ENCODE data around the gene NTN4. TPM values are rescaled to one million over a fixed set of nuclear protein-coding genes. Genes with fewer than 3 reads are reported as not detected.
A peak's percentile ranks its signal among the peaks of the same experiment; 100 is the strongest.

Gene NTN4
- polyA plus RNA-seq, 1 donor (not counting 4 experiments of a cell fraction or from before 2014, with no cell fraction given) = 8.3 TPM

- FAIRE-seq (no peak), DNase-seq (ENCODE audit: low read depth, low spot score) (no peak)
- H3K9me1 ChIP-seq (ENCODE audit: control insufficient read depth, extremely low read depth, insufficient read depth, low read length) = no peaks in the 10 kb centered on the region
- TF ChIP-seq EZH2 (IDR thresholded peaks at IDR 0.05; ENCODE audit: low read length) (no peak), CTCF (optimal IDR thresholded peaks at IDR 0.05 in 1 of 3, IDR thresholded peaks at IDR 0.05 in 1 of 3, conservative IDR thresholded peaks at IDR 0.05 in 1 of 3; ENCODE audit: extremely low read depth in 1 of 3, insufficient read depth in 2 of 3, low read length in 3 of 3) (no peak)
- no peak overlapping the region for H3K9ac ChIP-seq (ENCODE audit: control insufficient read depth, extremely low read depth, insufficient read depth, low read length)
- dilution Hi-C loops (cut with MboI; ENCODE audit: extremely low pct_ligation_motif_present, low sequenced_read_pairs) = no loop called here
- H3K27me3 ChIP-seq (ENCODE audit: control insufficient read depth, extremely low read depth, insufficient read depth, low read length) = no peaks in the 10 kb centered on the region
- H3K27ac ChIP-seq (ENCODE audit: control insufficient read depth, insufficient read depth, low read length) = no peak overlapping the region
- H3K9me3 ChIP-seq (ENCODE audit: control insufficient read depth, low read depth, low read length) = no peaks in the 10 kb centered on the region
- no peak overlapping the region for H3K4me3 ChIP-seq (ENCODE audit: control insufficient read depth in 2 of 3, extremely low read depth in 1 of 3, insufficient read depth in 2 of 3, low read depth in 1 of 3, low read length in 3 of 3)
- H3K4me1 ChIP-seq (ENCODE audit: control insufficient read depth, extremely low read depth, insufficient read depth, low read length) = peaks cover 25% of the 10 kb centered on the region
- H3K36me3 ChIP-seq (ENCODE audit: control insufficient read depth in 2 of 2, extremely low read depth in 1 of 2, insufficient read depth in 2 of 2, low read length in 2 of 2) = no peaks in the 10 kb centered on the region
- H4K20me1 ChIP-seq (ENCODE audit: control insufficient read depth, extremely low read depth, insufficient read depth, low read length) = no peaks in the 10 kb centered on the region
- H2AFZ ChIP-seq (ENCODE audit: control insufficient read depth, low read length) = no peak overlapping the region
- no peaks in the 10 kb centered on the region for H3K79me2 ChIP-seq (ENCODE audit: control insufficient read depth, insufficient read depth, low read length)
- no peak overlapping the region for H3K4me2 ChIP-seq (ENCODE audit: control insufficient read depth, extremely low read depth, insufficient read depth, low read depth, low read length)
Measured at GRCh38 chr12:95808146-95808545, 17.6 kb upstream of the NTN4 start.

- Histone ChIP-seq H3K79me2 (ENCODE audit: control insufficient read depth, insufficient read depth, low read length) (no peaks in the 10 kb centered on the region), H3K9ac (ENCODE audit: control insufficient read depth, extremely low read depth, insufficient read depth, low read length) (peak overlapping the region; percentile 31), H3K4me2 (ENCODE audit: control insufficient read depth, extremely low read depth, insufficient read depth, low read depth, low read length) (peak overlapping the region; percentile 54), H3K4me3 (ENCODE audit: control insufficient read depth in 2 of 3, extremely low read depth in 1 of 3, insufficient read depth in 2 of 3, low read depth in 1 of 3, low read length in 3 of 3) (peak overlapping the region in 1 of 3 experiments; percentile 25), H3K36me3 (ENCODE audit: control insufficient read depth in 2 of 2, extremely low read depth in 1 of 2, insufficient read depth in 2 of 2, low read length in 2 of 2) (no peaks in the 10 kb centered on the region), H3K4me1 (ENCODE audit: control insufficient read depth, extremely low read depth, insufficient read depth, low read length) (peaks cover 32% of the 10 kb centered on the region), H3K27ac (ENCODE audit: control insufficient read depth, insufficient read depth, low read length) (peak overlapping the region; percentile 81), H4K20me1 (ENCODE audit: control insufficient read depth, extremely low read depth, insufficient read depth, low read length) (no peaks in the 10 kb centered on the region), H3K9me1 (ENCODE audit: control insufficient read depth, extremely low read depth, insufficient read depth, low read length) (no peaks in the 10 kb centered on the region), H3K9me3 (ENCODE audit: control insufficient read depth, low read depth, low read length) (no peaks in the 10 kb centered on the region), H3K27me3 (ENCODE audit: control insufficient read depth, extremely low read depth, insufficient read depth, low read length) (no peaks in the 10 kb centered on the region), H2AFZ (ENCODE audit: control insufficient read depth, low read length) (peak overlapping the region; percentile 47)
- TF ChIP-seq EZH2 (IDR thresholded peaks at IDR 0.05; ENCODE audit: low read length) = no peak
- TF ChIP-seq CTCF (optimal IDR thresholded peaks at IDR 0.05 in 1 of 3, IDR thresholded peaks at IDR 0.05 in 1 of 3, conservative IDR thresholded peaks at IDR 0.05 in 1 of 3; ENCODE audit: extremely low read depth in 1 of 3, insufficient read depth in 2 of 3, low read length in 3 of 3) = no peak
- dilution Hi-C loops (cut with MboI; ENCODE audit: extremely low pct_ligation_motif_present, low sequenced_read_pairs) = no loop called here
- peak; percentile 94 for FAIRE-seq
- peak; percentile 76 for DNase-seq (ENCODE audit: low read depth, low spot score)
Measured at GRCh38 chr12:95805864-95806671, 15.5 kb upstream of the NTN4 start.
